NK-92 (cell line): ENCODE measurements around the gene DOK6.
"Not testable (repeated sequence)": the region's sequence is repeated elsewhere in the genome, so short reads cannot be mapped to it uniquely, and the experiment has no call there.

Experiments
- DNase-seq: peaks from one replicate; lab custom pipeline; 2025; ENCODE audit not compliant: unreplicated experiment; lab: John Stamatoyannopoulos, UW

The DOK6 gene

DNA sequence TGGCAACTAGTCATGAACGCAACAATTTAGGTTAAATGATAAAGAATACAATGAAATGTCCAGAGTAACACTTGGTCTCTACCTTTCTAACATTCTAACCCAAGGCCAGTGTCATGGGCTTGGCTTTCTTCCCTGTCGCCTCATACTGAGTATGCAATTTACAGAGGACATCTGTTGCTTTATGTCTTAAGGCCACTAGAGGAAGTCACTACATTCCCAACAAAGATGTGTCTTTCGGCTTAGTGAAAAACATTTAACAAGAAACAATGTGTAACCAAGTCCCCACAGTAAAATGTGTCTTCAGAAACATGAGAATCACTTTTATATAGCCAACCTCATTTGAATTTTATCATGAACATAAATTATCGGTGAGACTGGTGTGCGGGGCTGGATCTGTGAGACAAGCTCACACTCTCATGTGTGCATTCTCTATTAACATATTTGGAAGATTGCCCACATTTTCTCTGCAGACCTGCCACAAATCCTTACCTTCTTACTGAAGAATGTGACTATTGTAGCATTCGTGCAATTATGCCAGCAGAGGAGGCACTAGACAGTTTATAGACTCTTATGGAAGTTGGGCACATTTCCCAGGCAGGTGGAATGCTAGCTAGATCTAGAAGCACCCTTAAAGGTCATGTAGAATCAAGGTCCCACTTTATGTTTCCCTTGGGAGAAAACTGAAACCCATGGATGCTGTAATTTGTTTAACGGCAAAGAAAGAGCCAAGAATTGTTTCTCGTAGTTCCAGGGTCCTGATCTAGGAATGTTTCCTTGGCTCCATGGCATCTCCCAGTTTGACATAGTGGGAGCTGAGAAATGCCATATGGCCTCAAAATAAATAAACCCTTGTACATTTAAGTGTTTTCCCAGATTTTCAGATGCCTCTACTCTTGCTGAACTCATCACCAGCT is 445.2 kb downstream of the DOK6 start:
- DNase-seq = no peak

DNA sequence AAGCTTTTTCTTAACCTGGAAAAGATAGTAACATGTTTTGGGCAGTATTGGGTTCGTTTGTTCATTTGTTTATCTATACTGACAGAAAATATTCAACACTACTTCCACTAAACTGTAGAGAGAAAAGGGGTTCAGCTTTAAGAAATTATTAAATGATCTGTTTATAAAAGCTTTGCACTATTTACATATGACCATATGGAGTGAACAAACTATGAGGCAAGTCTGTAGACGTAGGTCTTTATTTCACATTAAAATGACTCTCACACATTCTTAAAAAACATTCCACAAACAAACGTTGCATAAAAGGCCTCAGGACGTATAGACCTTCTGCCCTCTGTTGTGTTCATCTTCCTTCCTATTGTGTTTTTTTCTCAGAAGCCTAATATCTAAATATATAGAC is 452.4 kb downstream of the DOK6 start:
- DNase-seq = no peak

DNA sequence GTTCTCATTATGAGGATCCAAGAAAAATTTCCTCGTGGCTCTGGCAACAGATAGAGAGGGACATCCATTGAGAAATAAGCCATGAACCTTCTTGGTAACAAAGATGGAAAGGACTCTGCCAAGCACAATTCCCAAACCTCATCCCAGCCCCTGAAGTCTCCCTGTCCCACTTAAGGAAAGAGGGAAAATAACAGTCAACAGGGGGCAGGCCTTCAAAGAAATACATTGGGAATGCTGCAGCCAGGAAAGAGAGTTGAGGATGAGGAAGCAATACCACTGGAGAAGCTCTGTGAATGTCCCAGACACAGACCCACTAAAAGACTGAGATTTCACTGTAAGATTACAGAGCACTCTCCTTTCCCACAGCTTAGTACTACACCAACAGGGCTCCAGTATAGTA is 453.8 kb downstream of the DOK6 start:
- no peak for DNase-seq

DNA sequence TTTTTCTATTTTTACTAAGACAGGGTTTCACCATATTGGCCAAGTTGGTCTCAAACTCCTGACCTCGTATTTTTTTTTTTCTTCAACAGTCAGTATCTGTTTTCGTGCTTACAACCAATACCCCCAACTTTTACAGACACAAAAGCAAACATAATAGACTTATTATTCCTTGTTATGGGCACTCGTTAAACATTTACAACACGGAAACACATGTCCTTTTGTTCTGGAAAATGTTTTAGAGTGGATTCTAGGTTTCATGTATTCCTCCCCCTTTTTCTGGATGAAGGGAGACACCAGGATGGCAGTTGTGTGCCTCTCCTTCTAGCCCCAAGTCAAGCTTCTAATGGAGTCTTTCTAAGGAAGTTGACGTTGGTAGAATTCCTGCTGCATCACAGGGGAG is 458.2 kb downstream of the DOK6 start:
- DNase-seq = no peak

DNA sequence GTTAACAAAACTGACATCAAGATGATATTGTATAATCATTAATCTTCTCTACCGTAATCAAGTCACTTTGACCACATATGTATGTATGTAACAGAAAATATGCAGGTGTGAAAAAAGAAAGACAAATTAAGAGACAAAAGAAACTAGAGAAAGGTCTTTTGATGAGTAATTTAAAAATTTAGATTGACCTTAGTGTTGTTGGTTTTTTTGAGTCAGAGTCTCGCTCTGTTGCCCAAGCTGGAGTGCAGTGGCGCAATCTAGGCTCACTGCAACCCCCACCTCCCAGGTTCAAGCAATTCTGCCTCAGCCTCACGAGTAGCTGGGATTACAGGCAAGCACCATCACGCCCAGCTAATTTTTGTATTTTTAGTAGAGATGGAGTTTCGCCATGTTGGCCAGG is 464.1 kb downstream of the DOK6 start:
- not testable (repeated sequence) for DNase-seq

DNA sequence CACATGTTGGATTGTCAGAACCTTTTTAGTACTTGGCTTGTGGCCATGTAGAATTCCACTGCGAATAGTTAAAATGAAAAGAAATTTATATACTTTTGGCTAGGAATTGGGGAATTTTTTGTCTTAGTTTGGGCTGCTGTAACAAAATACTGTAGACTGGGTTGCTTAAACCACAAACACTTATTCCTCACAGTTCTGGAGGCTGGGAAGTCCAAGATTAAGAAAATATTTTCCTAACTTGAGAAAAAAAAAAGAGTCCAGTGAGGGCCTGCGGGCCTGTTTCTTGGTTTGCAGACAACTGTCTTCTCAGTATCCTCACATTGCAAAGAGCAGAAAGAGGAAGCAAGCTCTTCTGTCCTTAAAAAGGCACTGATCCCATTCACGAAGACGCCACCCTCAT is 465.1 kb downstream of the DOK6 start:
- DNase-seq = no peak

DNA sequence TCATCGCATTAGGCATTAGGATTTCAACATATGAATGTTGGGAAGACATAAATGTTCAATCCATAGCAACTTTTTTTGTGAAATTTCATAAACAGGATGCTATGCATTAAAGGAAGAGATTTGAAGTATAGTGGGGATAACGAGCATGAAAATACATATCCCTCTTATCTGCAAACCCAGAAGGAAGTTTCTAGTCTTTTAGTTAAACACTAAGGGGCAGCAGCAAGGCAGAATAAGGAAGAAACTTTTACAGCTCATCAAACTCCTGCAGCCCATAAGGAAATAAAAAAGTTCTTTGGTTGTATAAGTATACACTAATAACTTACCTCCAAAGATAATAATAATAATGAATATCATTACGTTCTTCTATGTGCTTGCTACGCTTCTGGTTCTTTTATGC is 465.5 kb downstream of the DOK6 start:
- DNase-seq = no peak

DNA sequence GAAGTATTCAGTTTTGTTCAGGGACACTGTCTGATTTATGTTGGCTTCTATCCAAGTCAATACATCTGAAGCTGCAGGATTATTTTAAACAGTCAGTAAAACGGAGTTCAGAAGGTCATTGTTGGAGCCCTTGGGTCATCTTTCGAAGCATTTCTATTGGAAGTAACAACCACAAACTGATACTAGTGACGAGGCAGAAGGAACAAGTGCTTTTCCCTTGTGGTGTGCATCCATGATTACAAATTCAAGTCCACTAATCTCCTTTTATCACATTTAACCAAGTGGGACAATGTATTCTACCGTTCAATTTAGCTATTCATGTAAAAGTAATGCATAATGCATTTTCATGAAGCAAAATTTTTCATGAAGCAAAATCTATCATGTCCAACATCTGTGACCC is 470.0 kb downstream of the DOK6 start:
- DNase-seq = no peak

DNA sequence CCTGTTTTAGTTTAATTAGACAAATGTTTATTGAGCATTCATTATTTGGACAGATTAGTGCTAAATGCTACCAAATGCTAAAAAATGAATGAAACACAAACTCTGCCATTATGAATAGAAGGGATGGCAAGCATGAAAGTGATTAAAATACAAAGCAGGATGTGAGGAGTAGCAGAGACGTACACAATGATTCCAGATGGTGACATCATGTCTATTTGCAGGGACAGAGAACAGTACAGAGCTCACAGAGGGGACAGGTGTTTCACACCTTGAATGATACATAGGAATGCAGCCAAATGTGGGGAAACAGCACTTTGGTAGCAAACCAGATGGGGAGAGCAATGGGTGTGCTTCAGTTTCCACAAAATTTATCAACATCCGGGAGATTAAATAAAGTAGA is 470.7 kb downstream of the DOK6 start:
- DNase-seq = no peak

DNA sequence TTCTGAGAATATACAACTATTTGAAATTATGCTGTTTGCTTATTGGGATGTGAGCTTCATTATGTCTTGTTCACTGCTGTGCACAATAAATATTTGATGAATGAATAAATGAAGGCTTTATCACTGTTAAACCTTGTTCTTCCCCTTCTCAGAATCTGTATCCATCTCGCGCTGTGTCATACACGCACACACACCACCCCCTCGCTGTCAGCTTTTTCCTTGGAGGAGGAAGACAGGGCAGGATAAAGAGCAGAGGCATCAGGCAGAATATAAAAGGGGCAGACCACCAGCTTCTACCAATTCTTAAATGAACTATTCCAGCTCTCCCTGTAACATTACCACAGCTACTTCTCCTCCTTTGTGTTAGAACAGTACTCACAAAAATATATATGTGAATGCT is 472.0 kb downstream of the DOK6 start:
- DNase-seq = no peak

DNA sequence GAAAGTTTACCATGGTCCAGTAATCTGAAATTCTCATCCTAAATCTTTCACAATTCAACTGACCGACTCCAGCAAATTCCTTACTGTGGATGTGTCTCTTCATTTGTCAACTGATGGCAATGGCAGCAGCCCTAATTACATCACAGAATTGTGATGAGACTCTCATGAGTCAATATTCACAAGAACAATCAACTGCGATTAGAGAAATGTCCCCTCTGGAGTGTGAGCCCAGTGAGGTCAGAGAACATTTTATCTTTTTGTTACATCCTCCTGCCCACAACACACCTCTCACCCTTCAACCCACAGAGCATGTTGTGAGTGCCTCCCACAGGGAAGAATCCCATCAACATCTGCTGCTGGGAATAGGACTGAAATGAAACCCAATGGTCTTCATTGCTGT is 473.4 kb downstream of the DOK6 start:
- no peak for DNase-seq

DNA sequence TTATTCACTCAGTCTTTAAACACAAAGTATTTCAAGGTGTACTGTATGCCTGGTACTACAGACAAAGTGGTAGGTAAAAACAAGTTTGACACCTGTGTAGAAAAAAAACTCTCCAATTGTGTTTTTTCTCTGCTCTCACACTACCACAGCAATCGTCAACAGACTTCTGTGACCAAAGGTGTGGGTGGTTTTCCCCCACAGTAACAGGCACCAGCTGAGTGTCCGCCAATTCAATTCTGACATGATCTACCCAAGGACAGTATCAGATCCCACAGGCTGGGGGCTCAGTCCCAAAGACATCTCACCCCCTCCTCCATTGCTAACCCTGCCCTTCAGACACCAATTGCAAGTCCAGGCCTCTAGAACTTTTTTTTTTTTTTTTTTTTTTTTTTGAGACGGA is 475.8 kb downstream of the DOK6 start:
- DNase-seq = no peak

DNA sequence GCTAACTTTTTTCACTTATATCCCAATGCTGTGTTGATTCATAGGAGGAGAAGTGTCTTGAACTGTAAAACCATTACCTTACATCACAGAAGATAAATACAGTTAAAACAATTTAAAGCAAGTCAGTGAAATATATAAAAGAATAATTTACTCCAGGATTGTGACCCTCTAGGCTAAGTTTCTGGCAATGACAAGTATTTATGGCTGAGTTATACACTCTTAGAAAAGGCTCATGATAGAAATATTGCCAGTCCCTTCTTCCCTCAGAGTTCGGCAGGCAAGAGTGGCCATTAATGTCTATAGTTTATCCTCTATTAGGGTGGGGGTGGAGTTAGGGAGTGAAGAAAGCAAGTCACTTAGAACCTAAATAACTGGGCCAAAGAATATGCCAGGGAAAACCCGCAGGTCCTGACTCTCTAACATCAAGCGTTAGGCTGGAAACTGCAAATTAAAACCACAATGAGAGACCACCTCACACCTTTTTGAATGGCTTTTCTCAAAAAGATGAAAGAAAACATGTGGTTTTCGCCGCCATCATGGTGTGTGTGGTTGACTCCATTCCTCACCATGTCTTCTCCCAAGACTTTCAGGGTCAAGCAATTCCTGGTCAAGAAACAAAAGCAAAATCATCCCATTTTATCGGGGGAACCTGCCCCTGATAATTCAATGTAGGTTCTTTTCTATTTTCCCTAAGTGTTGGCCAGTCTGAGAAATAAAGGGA is 477.7 kb downstream of the DOK6 start:
- DNase-seq = no peak

DNA sequence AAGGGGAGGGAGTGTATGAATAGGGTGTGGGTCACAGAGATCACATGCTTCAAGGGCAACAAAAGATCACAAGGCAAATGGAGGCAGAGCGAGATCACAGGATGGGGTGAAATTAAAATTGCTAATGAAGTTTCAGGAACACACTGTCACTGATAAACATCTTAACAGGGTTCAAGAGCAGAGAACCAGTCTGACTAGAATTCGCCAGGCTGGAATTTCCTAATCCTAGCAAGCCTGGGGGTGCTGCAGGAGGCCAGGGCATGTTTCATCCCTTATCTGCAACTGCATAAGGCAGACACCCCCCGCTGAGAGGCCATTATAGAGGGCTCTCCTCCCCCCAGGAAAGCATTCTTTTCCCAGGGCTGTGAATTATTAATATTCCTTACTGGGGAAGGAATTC is 478.4 kb downstream of the DOK6 start:
- not testable (repeated sequence) for DNase-seq

DNA sequence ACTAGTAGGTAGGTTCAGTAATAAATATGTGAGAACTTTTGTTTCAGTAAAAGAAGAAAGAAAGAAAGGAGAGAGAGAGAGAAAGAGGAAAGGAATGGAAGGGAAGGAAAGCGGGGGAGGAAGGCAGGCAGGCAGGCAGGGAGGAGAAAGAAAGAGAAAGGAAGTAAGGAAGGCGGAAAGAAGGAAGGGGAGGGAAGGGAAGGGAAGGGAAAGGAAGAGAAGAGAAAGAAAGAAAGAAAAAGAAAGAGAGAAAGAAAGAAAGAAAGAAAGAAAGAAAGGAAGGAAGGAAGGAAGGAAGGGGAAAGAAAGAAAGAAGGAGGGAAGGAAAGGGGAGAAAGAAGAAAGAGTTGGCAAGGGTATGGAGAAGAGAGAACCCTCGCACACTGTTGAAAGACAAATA is 479.4 kb downstream of the DOK6 start:
- no peak for DNase-seq

DNA sequence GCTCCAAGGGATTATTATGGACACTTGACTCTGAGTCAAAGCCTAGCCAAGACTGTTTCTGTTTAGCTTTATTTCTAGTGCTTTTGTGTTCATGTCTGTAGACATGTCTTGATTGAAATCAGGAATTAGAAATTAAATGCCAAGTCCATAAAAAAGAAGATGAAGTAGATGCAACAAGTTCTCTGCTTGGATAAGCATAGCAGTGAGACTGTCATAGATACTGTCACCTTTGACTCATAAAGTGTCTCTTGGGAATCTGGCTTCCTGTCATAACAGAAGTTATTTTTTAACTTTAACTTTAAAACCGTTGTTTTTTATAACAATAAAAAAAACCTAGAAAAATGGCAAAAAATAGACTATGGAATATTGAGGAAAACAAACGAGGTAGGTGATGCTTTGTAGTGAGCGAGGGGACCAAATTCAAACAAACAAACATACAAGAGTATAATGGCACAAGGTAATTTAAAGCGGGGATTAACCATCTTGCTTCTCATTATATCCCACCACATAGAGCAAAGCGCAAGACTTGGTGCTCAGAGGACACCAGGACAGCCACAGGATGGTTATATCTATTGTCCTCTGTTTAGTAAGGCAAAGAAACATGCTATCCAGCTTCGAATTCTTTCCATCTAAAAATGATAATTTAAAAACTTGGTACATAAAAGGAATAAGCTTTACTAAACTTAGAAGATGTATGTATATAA is 482.4 kb downstream of the DOK6 start:
- DNase-seq = no peak

DNA sequence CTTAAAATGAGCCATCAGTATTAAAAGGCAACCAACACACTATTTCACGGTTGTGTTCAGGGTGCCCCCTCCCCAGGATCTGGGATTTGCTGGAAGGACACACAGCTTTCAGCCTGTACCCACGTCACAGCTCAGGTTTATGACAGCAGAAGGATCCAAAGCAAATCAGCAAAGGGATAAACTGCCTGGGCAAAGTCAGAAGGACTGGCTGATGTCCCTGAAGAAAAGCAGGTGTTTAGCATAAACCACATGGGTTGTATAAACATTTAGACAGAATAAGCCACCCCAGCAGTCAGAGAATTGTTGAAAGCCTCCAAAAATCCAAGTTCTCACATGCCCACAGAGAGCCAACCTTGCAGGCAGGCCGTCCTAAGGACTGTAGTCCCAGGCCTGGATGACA is 483.1 kb downstream of the DOK6 start:
- DNase-seq = no peak

DNA sequence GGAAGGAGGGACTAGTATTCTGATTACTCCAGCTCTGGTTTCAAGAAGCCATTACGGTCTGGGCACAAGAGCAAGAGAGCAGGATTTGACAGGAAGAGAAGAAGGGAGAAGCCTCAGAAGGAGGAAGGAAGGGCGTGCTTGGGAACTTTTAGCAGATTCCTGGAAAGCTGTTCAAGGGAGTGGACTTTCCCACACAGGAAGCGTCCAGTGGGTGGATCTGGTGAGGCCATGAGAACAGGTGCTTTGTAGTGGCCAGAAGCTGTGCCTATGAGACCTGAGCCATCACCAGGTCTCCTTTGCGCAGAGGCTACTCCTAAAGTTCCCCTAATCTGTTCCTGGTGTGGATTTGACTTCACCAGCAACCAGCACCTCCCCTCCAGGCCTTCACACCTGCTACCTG is 484.7 kb downstream of the DOK6 start:
- no peak for DNase-seq

DNA sequence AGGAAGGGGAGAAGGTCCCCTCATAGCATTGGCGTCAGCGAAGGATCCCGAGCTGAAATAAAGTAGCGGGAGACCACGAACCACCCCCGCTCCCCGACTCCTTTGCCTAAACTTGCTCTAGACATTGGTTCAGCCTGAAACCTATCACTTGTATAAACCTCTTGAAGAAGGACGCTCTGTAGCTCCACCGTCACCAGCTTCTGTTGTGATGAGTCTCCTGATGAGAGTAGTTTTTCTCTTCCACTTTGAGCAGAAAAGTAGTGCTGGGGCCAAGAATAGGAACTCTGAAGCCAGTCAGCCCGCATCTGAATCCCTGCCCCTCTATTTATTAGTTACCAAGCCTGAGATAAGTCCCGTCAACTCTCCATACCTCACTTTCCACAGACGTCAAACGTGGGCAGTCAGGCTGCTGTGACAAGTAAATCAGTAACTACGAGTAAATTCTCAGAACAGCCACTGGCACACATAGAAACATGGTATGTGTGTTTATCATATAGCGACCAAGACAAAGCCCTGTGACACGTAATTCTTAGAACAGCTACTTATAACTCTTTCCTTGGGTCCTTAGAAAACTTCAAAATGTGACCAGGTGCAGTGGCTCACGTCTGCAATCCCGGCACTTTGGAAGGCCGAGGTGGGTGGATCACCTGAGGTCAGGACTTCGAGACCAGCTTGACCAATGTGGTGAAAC is 485.3 kb downstream of the DOK6 start:
- DNase-seq = no peak

DNA sequence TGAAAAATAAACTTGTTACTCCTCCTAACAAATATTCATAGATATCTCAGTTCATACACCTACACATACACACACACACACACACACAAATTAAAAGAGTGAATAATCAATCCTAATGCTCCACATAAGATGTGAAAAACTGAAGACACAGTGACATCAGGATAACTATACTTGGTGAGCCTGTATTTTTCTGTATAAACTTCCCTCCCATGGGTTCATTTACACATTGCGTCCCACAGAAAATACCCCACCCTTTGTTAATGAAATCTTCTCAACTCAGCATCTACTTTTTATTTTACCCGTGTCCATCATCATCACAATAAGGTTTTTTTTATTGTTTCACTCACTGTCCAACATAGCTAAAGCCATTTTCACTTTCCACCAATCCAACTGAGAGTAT is 486.6 kb downstream of the DOK6 start:
- DNase-seq = no peak

DNA sequence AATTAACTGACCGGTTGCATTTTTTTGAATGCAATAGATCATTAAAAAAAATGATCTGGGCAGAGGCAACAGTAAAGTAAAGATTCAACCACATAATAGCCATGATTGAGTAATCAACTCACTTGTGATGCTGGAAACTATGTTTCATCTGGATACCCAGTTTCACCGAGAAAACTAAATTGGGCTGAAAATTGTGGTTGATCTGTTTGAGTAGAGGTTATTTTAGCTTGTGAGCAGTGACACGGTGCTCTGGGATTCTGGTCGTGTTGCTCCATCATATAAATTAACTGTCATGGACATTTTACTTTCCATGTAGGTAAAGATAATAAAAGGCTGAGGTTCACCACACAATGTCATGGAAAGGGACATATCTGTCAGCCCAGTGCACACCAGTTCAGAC is 488.3 kb downstream of the DOK6 start:
- no peak for DNase-seq
